GM18505 (cell line): ENCODE results near the gene DGKD.

ENCODE experiments used
- ATAC-seq: cut with Tn5 transposase; IDR thresholded peaks from one replicate; pipeline ENCODE4 v1.9.1; 2021; ENCODE audit not compliant: unreplicated experiment
- POLR2A ChIP-seq: IDR thresholded peaks from 4 replicates; pipeline ENCODE4 v1.6.1; 2011; ENCODE audit warnings: borderline replicate concordance; ENCODE audit not compliant: insufficient read depth, insufficient read length; ENCODE audit errors: extremely low read depth

The DGKD gene

GRCh38 chr2:233408366-233409285 is 54.3 kb downstream of the DGKD start:
- no peak for TF ChIP-seq POLR2A
- no peak for ATAC-seq

DNA sequence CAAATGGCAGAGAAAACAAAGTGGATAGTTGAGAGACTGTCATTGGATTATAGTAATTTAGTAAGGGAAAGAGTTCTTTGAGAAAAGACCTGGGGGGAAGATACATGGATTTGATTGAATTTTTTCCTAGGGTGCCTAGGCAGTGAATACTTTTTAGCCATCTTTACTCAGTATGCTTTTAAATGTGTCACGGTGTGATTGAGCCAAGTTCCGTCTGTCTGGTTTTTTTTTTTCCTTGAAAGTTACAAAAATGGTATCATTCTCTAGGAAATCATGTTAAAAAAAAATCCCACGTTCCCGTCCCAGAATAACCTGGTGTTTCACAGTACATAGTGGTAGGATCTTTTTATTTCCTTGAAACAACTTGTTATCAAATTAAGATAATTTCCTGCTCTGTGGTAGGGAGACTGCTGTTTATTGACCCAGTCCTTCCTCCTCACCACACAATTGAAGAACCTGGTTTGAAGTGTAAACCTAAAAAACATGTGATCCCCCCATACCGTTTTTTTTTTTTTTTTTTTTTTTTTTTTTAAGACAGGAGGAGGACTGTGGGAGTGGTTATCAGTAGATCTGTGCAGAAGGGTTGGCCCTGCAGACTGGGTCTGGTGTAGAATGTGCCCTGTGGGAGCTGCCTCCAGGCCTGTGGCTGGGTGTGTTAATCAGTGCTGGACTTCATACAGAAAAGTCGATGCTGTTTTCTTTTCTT is 55.1 kb downstream of the DGKD start:
- no peak for TF ChIP-seq POLR2A
- ATAC-seq = no peak

DNA sequence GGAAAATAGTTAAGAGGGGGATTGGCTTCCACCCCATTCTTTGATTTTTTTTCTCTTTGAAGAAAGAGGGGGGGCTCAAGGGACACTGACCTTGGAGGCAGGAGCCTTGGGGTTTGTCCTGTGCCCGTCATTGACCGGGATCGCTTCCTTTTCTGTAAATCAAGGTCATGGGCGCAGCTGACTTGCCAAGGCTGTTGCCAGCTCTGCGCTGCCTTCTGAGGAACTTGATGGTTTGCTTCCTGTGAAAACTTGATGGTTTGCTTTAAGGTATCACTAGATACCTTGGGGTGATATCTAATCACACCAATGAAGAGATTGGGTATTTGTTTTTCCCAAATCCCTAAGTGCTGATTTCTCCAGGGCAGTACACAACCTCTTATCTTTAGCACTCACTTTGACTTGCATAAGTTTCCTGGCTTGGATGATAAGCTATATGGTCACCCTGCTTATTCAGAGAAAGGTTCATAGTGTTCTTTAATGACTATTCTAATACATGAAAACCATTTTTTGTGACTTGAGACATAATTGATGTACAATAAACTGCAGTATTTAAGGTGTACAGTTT is 56.0 kb downstream of the DGKD start:
- no peak for TF ChIP-seq POLR2A
- ATAC-seq = no peak

GRCh38 chr2:233411162-233411561 is 56.9 kb downstream of the DGKD start:
- TF ChIP-seq POLR2A = no peak
- no peak for ATAC-seq

- no peak for ATAC-seq
- no peak for TF ChIP-seq POLR2A
Measured at GRCh38 chr2:233412405-233412804, 58.1 kb downstream of the DGKD start.

GRCh38 chr2:233413046-233413445 is 58.8 kb downstream of the DGKD start:
- ATAC-seq = no peak
- no peak for TF ChIP-seq POLR2A

- no peak for ATAC-seq
- TF ChIP-seq POLR2A = no peak
Measured at GRCh38 chr2:233413559-233414272, 59.4 kb downstream of the DGKD start.

DNA sequence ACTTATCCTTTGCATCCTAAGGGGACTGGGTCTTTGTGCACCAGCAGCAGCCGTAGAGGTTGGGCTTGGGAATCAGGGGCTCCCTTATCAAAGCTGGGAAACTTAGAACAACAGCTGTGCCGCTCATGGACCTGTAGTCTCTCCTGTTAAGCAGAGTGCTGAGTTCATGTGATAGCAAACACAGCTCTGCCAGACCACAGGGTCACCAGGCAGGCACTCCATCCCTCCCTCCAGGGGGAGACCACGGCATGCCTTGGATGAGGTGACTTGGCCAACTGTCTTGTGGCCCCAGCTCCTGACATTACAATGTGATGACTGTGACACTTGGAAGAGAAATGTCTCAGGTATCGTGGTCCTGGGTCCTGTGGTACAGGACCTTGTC is 60.0 kb downstream of the DGKD start:
- no peak for ATAC-seq
- no peak for TF ChIP-seq POLR2A

GRCh38 chr2:233414777-233415570 is 60.7 kb downstream of the DGKD start:
- no peak for TF ChIP-seq POLR2A
- ATAC-seq = no peak

DNA sequence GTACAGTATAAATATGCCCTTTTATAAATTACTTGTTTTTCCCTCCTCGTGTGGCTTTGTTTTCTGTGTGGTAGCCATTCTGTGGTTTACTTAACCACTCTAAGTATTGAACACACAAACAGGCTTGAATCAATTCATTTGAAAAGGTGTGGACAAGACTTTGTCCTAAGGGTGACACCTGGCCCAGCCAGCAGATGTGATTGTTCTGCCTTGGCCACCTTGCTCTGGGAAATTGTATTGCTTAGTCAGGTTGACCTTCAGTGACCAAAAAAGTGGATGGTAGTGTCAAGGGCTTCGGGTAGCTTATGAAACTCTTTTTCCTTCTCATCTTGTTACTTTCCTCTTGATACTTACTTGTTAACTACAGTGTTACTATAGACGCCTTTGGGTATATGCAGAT is 61.9 kb downstream of the DGKD start:
- ATAC-seq = no peak
- no peak for TF ChIP-seq POLR2A

DNA sequence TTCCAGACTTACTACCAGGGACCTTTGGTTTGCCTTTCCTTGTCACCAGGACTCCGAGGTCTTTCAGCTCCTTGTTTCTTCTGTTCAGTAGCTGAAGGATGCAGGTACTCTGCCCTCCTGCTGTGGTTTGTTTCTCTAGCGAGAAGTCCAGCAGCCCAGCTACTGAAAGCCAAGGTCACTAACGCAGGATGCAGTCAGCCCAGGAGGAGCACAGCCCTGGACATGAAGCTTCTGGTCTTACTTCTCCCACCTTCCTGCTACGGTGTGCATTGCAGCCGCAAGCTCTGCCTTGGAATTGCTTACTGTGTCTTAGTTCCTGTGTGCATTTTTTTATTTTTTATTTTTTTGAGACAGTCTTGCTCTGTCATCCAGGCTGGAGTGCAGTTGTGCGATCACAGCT is 62.4 kb downstream of the DGKD start:
- no peak for ATAC-seq

GRCh38 chr2:233417282-233417681 is 63.0 kb downstream of the DGKD start:
- no peak for TF ChIP-seq POLR2A
- no peak for ATAC-seq

More for the DNA sequence above, 62.4 kb downstream of the DGKD start:
- no peak for TF ChIP-seq POLR2A
